HCT116 (cell line): ENCODE measurements around the gene TSPO.

ENCODE experiments used
- ATF3 ChIP-seq: IDR thresholded peaks from 2 replicates; pipeline ENCODE4 v1.6.1; 2012
- CTCF ChIP-seq, 3 experiments: fragments of 200-600 bp in 1 of 3; sonication (generic) in 1 of 3; IDR thresholded peaks in 2 of 3; conservative IDR thresholded peaks in 1 of 3; 2 replicates each; pipeline ENCODE4 v1.5.1; 2012 to 2017; ENCODE audit warnings: low read depth in 2 of 3, low read length in 2 of 3, antibody characterized with exemption in 1 of 3, borderline replicate concordance in 1 of 3, control low read depth in 1 of 3, mild to moderate bottlenecking in 1 of 3, mixed read lengths in 1 of 3, mixed run types in 1 of 3, moderate library complexity in 1 of 3; ENCODE audit not compliant: insufficient read depth in 1 of 3
- ELF1 ChIP-seq: IDR thresholded peaks from 2 replicates; pipeline ENCODE4 v1.6.1; 2012; ENCODE audit warnings: low read depth, borderline replicate concordance
- EZH2 ChIP-seq: fragments of 200-600 bp; sonication (generic); IDR thresholded peaks from 2 replicates; pipeline ENCODE4 v1.6.1; 2017; ENCODE audit warnings: antibody characterized with exemption, mixed run types
- MAX ChIP-seq: IDR thresholded peaks from 2 replicates; pipeline ENCODE4 v1.6.1; 2012
- POLR2A ChIP-seq: IDR thresholded peaks from 2 replicates; pipeline ENCODE4 v1.7.0; 2011; ENCODE audit warnings: borderline replicate concordance; ENCODE audit not compliant: insufficient read depth, insufficient read length; ENCODE audit errors: extremely low read depth
- POLR2AphosphoS5 ChIP-seq: IDR thresholded peaks from 2 replicates; pipeline ENCODE4 v1.6.1; 2011; ENCODE audit warnings: mild to moderate bottlenecking, low read depth, low read length, moderate library complexity
- RAD21 ChIP-seq: IDR thresholded peaks from 2 replicates; pipeline ENCODE4 v1.6.1; 2012; ENCODE audit warnings: low read depth, mild to moderate bottlenecking
- REST ChIP-seq: IDR thresholded peaks from 2 replicates; pipeline ENCODE4 v1.6.1; 2012; ENCODE audit warnings: low read depth
- SIN3A ChIP-seq: IDR thresholded peaks from 2 replicates; pipeline ENCODE4 v1.6.1; 2012; ENCODE audit warnings: low read depth
- SP1 ChIP-seq: IDR thresholded peaks from 2 replicates; pipeline ENCODE4 v1.6.1; 2012; ENCODE audit warnings: low read depth
- TCF7L2 ChIP-seq: IDR thresholded peaks from 2 replicates; pipeline ENCODE4 v1.7.0; 2011; ENCODE audit warnings: borderline replicate concordance, inconsistent platforms; ENCODE audit not compliant: insufficient read depth, insufficient read length; ENCODE audit errors: extremely low read depth
- ZNF274 ChIP-seq: fragments of 200-500 bp; sonication (Bioruptor generic); IDR thresholded peaks from 2 replicates; pipeline ENCODE4 v1.6.1; 2014; ENCODE audit warnings: mild to moderate bottlenecking, low read depth, low read length, inconsistent platforms

GRCh38 chr22:43171607-43172006 lies 20.2 kb downstream of the TSPO start:
- no peak for TF ChIP-seq EZH2
- TF ChIP-seq CTCF (IDR thresholded peaks at IDR 0.05 in 2 of 3, conservative IDR thresholded peaks at IDR 0.05 in 1 of 3; ENCODE audit: borderline replicate concordance in 1 of 3, insufficient read depth in 1 of 3, low read depth in 2 of 3, low read length in 2 of 3) = no peak
- TF ChIP-seq RAD21 = no peak
- no peak for TF ChIP-seq REST
- no peak for TF ChIP-seq TCF7L2
- no peak for TF ChIP-seq ELF1
- TF ChIP-seq POLR2AphosphoS5 = no peak
- no peak for TF ChIP-seq SP1
- TF ChIP-seq MAX = no peak
- TF ChIP-seq SIN3A = no peak
- no peak for TF ChIP-seq ZNF274
- no peak for TF ChIP-seq ATF3
- TF ChIP-seq POLR2A = no peak
